AG04449 (cell line): ENCODE data around the gene KCNAB1.

Experiments used
- CTCF ChIA-PET: fragments of 350-600 bp; formaldehyde crosslinking; extraction: SDS; loops from one replicate; lab custom pipeline; 2021; ENCODE audit warnings: antibody characterized with exemption; lab: Yijun Ruan, JAX
- POLR2A ChIA-PET: fragments of 400-600, 350-600 bp; formaldehyde crosslinking; extraction: SDS; loops from one replicate; lab custom pipeline; 2020; ENCODE audit warnings: antibody characterized with exemption, inconsistent platforms; lab: Yijun Ruan, JAX
- DNase-seq: peaks from one replicate; pipeline ENCODE4 v3.0.0-alpha.2; 2010; ENCODE audit warnings: low read depth, low spot score
- H3K4me3 ChIP-seq: 2 replicates; pipeline ENCODE4 v1.5.1; 2011; ENCODE audit warnings: low read depth, mild to moderate bottlenecking, control low read depth, low read length
- TF ChIP-seq, protein P1 (sequence below): IDR thresholded peaks from one replicate; pipeline ENCODE4 v1.5.1; 2011; ENCODE audit warnings: mild to moderate bottlenecking, moderate library complexity, low read length, control low read depth, inconsistent platforms; ENCODE audit not compliant: insufficient read depth; ENCODE audit errors: missing control alignments

The KCNAB1 gene

GRCh38 chr3:156176048-156176447 is 55.7 kb downstream of the KCNAB1 start:
- H3K4me3 ChIP-seq = no peak overlapping the region
- TF ChIP-seq, protein P1, sequence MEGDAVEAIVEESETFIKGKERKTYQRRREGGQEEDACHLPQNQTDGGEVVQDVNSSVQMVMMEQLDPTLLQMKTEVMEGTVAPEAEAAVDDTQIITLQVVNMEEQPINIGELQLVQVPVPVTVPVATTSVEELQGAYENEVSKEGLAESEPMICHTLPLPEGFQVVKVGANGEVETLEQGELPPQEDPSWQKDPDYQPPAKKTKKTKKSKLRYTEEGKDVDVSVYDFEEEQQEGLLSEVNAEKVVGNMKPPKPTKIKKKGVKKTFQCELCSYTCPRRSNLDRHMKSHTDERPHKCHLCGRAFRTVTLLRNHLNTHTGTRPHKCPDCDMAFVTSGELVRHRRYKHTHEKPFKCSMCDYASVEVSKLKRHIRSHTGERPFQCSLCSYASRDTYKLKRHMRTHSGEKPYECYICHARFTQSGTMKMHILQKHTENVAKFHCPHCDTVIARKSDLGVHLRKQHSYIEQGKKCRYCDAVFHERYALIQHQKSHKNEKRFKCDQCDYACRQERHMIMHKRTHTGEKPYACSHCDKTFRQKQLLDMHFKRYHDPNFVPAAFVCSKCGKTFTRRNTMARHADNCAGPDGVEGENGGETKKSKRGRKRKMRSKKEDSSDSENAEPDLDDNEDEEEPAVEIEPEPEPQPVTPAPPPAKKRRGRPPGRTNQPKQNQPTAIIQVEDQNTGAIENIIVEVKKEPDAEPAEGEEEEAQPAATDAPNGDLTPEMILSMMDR = no peak
- CTCF ChIA-PET = interaction anchor here (1.6 to 9.0 kb wide), 5 partner anchors 10 to 352 kb away, joined by 9 to 277 read pairs (median 22); no protein-coding TSS in a partner anchor
- no peak for DNase-seq
- POLR2A ChIA-PET = no interaction called here

DNA sequence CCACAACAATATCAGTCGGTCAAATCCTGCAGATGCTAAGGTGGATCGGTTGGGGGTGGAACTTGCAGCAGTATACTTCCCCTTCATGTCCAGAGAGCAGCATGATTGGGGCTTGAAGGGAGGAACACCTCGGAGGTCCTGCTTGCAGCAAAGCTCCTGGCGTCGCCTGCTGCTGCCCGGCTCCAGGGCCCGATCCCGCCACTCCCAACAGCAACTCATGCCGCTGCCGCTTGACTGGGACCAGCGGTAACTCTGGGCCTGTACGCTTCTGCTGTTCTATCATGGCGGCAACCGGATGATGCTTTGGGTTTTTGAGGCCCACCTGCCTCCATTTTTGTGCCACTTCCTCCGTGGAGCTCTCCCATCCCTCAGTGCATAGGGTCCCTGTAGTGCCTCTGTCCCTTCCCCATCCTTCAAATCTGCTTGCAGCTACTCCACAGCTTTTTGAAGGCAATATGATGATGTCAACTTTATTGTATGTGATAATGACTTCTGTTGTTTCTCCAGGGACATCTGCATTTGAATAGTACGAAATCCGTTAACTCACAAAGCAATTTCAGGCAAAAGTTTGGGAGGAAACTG is 56.3 kb downstream of the KCNAB1 start:
- TF ChIP-seq, protein P1 = no peak
- CTCF ChIA-PET = interaction anchor here (1.0 to 9.0 kb wide), 5 partner anchors 26 to 333 kb away, joined by 3 to 277 read pairs (median 10); no protein-coding TSS in a partner anchor
- DNase-seq = no peak
- POLR2A ChIA-PET = no interaction called here
- no peak overlapping the region for H3K4me3 ChIP-seq

GRCh38 chr3:156180077-156180476 is 59.7 kb downstream of the KCNAB1 start:
- ChIA-PET CTCF (interaction anchor here (0.9 to 3.7 kb wide), 5 partner anchors 28 to 332 kb away, joined by 3 to 16 read pairs (median 9); no protein-coding TSS in a partner anchor), POLR2A (interaction anchor here (0.6 to 1.1 kb wide), 3 partner anchors 27 to 1312 kb away, joined by 3 to 4 read pairs (median 3); no protein-coding TSS in a partner anchor)
- no peak overlapping the region for H3K4me3 ChIP-seq
- peak; percentile 33 for DNase-seq
- TF ChIP-seq, protein P1 = no peak

DNA sequence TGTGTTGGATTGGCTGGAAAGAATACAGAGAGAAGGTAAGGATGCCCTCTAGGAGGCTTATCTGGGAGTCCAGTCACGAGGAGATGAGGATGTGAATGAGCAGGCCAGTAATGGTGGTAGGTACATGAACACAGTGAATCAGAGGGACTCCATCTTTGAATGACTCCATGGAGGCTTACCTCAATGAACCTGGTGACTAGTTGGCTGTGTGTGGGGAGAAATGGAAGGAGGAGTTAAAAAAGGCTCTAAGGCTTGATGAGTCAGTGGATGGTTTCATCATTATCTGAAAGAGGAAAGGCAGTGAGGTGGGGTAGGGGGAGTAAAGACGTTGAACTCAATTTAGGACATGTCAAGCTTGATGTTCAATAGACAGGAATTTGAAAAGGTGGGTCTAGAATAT is 61.1 kb downstream of the KCNAB1 start:
- ChIA-PET POLR2A (no interaction called here), CTCF (interaction anchor here (1.3 to 3.7 kb wide), 3 partner anchors 268 to 331 kb away, joined by 4 to 16 read pairs (median 11); no protein-coding TSS in a partner anchor)
- DNase-seq = no peak
- TF ChIP-seq, protein P1 = no peak
- H3K4me3 ChIP-seq = no peak overlapping the region

DNA sequence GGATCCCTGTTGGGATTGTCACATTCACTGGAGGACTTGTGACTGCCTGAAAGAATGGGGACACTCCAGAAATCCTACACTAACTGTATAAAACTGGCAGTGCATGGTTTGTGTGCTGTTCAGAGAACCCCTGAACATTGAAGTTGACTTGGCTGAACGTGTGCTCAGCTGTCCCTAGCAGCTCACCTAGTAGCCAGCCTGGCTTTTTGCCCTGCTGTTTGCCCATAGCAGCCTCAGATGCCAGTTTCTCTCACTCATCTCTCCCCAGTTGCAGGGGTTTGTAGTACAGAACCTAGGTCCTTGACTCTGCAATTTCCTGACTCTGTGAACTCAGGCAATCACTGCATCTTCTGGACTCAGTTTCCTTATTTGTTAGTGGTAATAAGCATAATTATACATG is 63.0 kb downstream of the KCNAB1 start:
- H3K4me3 ChIP-seq = no peak overlapping the region
- no peak for DNase-seq
- TF ChIP-seq, protein P1 = no peak
- CTCF ChIA-PET = interaction anchor here (1.0 to 1.5 kb wide), 2 partner anchors 9 to 31 kb away, joined by 4 to 5 read pairs; no protein-coding TSS in a partner anchor
- POLR2A ChIA-PET = no interaction called here

DNA sequence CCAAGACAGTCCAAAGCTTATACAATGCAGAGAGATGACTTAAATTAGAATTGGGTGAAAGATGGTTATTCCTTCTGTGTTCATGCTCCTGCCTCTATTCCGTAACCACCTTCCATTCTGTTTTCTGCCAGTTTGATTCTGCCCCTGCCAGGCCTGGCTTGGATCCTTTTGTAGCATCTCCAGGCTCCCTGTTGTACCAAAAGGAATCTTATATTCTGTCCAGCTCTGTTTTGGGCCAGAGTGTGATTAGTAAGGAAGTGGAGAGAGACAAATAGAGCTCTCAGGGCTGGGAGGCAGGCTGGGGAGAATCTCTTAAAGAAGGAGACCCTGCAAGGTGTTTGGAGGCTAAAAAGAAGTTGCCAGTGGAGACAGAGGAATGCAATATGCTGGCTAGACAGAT is 63.8 kb downstream of the KCNAB1 start:
- H3K4me3 ChIP-seq = no peak overlapping the region

More for the DNA sequence above, 63.8 kb downstream of the KCNAB1 start:
- POLR2A ChIA-PET = interaction anchor here (0.6 kb wide), 1 partner anchor 305 kb away, joined by 3 read pairs; no protein-coding TSS in a partner anchor
- DNase-seq = no peak
- CTCF ChIA-PET = interaction anchor here (1.0 to 1.5 kb wide), 3 partner anchors 9 to 898 kb away, joined by 3 to 5 read pairs (median 4); no protein-coding TSS in a partner anchor
- TF ChIP-seq, protein P1 = no peak
